Germinal center (tissue), 1 donor: Measurements from ENCODE around the gene HEMK1.

Experiments used
- DNase-seq: peaks from one replicate; pipeline ENCODE4 v3.0.0; 2012; ENCODE audit warnings: mixed read lengths, low spot score

The HEMK1 gene

DNA sequence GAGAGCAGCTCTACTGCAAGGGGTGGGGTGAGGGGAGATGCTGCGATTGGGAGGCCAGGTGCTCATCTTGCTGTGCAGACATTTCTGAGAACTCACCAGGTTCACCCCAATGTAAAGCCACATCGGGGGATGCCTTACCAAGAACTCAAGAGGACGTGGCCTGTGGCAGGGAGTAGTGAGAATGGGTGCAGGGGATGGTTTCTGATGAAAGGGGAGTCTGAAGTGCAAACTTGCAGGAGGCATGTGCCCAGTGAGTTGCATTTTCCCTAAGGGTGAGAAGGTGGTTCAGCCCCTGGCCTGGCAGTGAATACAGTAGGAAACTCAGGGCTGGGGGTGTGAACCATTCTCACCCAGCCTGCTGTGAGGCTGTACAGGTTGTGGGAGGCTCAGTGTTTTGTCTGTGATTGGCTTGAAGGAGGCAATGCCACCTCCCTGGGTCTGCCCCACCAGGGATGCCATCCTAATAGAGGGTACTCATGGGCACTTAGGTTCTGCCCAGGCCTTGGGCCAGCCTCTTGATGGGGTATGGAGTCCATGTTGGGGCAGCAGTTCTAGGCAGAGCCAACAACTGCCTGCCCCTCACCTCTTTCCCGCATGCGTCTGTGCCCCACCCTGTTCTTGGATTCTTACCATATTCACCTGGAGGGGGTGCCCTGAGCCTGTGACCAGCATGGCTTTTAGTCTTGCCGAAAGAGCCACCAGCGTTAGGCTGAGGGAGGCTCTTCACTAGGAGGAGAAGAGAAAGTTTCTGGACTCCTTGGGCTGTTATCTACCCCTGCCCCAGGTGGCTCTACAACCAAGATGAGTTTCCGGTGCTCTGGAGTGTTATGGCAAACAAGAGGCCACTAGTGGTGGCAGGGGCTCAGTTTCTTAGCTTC is 4.5 kb downstream of the HEMK1 start:
- DNase-seq = no peak

DNA sequence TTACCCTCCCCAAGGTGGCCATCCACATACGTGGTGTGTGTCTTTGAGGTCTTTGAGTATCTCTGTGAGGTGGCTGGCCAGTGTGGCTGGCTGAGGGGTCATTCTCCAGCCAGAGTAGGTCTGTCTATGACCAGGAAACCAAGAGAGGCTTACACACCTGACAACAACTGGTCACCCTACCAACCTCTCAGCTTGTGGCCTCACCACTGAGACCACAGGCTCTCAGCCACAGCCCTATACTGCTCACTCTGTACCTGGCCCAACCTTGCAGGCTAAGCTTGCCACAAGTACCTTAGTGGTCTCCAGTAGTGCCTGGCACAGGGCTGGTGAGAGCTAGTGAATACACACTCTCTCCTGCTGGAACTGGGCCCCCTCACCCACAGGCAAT is 5.1 kb downstream of the HEMK1 start:
- DNase-seq = no peak

DNA sequence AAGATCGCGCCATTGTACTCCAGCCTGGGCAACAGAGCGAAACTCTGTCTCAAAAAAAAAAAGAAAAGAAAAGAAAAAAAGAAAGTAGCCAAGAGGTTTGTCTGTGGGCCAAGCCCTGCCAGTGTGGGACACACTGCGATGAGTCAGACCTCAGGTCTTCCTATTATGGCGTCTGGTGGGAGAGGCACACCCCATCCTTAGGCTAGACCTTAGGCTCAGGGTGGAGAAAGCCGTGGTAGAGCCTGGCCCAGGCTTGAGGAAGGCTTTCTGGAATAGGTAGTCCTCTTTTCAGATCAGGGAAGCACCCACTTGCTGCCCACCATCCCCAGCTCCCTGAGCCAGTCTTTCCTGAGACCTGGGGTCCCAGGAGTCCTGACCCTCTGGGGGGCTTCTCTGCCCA is 6.0 kb downstream of the HEMK1 start:
- no peak for DNase-seq

DNA sequence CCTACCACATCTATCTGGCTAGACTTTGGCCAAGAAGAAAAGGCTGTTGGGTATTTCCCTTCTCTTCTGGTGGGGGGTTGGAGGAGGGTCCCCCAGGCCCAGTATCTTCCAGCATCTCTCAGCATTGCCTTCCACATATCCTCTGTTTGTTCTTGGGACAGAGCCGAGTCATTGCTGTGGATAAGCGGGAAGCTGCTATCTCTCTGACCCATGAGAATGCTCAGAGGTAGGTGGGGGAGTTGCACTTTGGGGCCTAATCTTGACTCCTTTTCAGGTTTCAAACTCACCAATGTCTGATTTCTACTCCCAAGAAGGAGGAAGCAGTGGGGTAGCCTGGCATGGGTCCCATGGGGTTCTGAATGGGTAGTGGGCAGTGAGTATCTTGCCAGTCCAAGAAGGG is 8.0 kb downstream of the HEMK1 start:
- DNase-seq = no peak

DNA sequence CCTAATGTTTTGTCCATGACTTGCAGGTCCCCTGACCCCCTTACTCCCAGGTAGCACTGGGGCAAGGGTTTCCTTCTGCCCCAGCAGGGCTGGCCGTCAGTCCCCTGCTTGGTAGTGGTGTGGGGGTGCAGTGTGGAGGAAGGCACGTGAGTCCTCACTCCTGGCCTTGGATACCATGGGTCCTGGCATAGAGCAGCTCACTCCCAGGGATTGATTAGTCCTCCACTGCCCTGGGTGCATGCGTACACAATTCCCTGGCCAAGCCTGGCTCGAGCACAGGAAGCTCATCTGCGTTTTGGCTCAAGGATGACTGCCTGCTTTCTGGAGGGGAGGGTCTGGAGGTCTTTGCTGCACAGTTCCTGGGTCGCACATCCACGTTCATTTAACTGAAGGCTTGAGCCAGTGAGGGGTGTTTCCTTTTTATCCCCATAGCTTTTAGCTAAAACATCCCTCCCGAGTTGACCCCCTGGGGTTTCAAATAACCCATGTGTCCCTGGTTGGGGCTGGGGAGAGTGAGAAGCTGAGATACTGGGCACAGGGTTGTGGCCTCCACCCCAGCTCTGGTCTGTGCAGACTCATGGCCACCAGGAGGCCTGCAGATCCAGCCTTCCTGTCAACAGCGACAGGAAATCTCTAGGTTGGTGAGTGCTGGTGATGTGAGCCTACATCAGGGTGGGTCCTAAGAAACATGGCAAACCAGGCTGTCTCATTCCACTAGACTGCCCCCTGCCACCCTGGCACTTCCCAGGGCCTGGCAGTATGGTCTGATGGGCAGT is 11.5 kb downstream of the HEMK1 start:
- no peak for DNase-seq

DNA sequence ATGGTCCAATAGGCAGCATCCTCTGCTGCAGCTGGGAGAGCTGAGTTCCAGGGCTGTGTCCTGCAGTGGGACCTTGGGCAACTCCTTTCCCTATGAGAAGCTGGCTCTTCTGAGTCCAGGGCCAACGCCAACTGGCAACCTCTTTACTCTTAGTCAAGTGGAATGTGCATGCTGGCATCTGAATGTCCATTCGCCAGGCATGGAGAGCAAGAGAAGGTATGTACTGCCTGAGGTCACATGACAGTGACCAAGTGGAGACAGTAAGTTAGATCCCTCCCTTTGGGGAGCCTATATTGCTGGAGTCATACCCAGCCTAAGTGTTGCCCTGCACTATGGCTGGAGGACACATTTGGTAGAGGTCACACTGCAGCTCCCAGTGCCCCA is 12.1 kb downstream of the HEMK1 start:
- DNase-seq = no peak

DNA sequence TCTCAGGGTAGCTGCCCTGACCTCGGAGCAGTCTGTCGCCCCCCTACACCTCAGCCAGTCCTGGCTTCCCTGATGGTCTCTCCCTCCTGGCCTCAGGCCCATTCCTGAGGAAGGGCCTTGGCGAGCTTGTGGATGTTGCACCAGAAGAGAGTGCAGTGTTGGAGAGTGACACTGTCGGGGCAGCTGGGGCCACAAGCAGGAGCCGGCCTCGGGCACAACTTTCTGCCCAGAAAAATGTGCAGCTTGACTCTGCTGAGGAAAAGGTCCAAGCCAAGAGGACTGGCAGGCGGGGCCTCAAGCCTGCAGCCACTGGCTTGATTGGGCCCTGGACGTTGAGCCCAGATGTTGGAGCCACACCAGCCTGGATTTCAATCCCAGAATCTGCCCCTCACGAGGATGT is 12.8 kb downstream of the HEMK1 start:
- no peak for DNase-seq

DNA sequence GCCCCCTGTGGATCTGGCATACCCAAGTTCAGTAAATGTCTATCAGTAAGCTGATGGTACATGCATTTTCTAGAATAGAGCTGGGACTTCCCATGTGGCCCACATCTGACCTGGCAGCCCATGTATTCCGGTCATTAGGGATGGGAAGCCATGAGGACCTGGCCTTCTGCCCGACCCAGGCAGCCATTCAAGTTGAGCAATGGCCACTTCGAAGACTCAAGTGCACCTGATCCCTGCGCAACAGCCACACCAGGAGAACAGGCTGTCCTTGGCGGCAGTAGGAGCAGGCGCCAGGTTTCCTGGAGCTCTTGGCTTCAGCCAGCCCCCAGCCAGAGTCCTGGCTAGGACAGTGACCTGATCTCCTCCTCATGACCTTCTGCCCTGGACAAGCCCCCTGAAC is 14.6 kb downstream of the HEMK1 start:
- DNase-seq = no peak

DNA sequence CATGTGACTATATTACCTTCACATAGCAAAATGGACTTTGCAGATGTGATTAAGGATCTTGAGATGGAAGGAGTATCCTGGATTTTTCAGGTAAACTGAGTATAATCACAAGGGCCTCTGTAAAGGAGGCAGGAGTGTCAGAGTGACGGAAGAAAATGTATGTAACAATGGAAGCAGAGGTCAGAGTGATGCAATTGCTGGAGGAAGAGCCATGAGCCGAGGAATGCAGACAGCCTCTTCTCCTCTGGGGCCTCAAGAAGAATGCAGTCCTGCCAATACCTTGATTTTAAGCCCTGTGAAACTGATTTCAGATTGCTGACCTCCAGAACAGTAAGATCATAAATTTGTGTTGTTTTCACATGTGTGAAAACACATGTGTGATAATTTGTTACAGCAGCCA is 15.1 kb downstream of the HEMK1 start:
- DNase-seq = no peak

DNA sequence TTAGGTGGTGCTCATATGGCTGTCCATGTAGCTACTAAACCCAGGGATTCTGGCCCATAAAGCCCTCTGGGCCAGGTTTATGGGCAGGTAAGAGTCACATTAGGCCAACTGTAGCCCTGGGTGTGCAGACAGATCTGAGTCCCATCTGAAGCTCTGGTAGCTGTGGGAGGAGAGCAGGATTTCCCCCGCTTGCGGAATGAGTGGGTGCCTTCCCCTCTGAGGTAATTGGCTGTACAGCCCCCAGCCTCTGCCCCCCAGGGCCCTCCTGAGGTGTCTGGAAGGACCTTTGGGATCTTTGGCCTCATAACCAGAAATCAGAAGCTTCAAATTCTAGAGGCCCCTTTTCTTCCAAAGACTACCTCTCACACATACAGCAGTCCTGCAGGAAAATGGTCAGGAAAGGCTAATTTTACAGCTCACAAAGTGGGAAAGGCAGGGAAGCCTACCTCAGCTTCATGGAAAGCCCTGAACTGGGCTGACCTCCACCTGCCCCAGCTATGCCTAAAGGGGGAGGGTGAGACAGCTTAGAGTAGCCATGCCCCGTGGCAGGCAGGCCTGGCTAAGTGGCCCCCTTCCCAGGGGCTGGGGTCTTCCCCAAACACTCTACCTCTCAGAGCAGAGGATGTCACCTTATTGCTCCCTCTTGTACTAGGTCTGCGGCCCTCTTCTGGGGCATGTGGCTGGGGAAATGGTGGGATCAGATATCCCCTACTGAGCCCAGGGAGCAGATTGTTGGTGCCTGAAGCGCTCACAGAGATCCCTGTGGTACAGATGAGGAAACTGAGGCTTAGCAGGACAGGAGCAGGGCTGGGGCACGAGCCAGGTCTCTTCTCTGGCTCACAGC is 16.8 kb downstream of the HEMK1 start:
- no peak for DNase-seq

DNA sequence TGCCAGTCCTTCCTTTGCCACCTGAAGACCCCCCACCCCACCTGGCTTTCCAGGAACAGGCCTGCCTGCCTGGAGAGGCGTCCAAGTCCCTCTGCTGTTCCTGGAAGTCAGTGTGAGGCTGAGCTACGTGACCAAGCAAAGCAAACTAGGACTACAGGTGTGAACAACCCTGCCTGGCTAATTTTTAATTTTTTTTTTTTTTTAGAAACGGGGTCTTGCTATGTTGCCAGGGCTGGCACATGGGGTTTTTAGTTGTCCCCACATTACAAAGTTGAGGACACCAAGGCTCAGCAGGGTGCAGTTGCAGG is 17.4 kb downstream of the HEMK1 start:
- no peak for DNase-seq

DNA sequence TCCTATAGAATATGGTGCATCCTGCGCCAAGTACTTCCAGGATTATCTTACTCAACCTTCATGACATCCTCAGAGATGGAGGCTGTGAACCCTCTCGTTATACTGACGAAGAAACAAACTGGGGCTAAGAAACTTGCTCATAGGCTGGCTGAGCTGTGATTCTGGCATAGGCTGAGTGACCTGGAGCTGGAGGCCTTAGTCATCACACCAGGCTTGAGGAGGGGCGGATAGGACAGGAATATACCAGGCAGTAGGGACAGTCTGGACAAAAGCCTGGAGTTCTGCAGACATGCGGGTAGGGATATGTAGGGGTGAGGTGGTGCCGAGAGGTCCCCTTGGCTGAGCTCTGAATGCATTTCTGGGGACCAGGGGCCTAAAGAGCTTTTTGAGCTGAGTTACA is 18.1 kb downstream of the HEMK1 start:
- no peak for DNase-seq

DNA sequence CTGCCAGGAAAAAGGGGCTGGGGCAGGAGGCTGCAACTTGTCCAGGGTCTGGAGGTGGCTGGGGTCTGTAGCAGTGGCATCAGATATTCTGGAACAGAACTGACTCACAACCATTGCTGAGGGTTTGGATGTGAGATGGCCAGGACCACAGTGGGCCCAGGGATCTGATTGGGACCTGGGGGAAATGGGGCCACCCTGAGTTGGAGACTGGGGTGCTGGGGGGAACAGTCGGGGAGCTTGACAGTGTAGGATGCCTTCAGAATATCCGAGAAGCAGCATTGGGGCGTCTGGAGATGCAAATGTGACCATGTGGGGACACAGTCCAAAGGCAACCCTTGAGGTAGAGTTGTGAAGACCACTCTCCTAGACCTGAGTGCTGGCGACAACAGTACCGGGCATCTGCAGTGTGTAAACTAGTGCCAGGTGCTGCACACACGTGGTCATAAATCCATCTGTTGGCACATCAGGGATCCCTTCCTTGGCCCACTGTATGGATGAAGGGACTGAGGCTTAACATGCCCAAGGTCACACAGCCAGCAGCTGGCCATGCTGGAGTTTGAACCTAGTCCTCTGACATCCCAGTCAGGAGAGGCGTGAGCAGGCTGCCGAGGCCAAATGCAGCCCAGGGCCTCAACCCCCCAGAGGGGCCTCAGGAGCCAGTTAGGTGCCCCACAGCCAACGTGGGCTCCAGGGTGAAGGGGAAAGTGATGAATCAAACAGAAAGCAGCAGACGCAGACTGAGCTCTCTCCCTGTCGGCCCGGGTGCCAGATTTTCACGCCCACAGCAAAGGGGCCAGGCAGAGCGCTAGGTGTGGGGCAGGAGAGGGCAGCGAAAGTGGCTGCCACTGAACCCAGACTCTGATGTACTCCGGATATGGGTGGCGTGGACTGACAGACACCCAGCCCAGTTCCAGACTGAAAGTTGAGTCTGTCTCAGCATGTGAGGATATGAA is 18.8 kb downstream of the HEMK1 start:
- DNase-seq = no peak

DNA sequence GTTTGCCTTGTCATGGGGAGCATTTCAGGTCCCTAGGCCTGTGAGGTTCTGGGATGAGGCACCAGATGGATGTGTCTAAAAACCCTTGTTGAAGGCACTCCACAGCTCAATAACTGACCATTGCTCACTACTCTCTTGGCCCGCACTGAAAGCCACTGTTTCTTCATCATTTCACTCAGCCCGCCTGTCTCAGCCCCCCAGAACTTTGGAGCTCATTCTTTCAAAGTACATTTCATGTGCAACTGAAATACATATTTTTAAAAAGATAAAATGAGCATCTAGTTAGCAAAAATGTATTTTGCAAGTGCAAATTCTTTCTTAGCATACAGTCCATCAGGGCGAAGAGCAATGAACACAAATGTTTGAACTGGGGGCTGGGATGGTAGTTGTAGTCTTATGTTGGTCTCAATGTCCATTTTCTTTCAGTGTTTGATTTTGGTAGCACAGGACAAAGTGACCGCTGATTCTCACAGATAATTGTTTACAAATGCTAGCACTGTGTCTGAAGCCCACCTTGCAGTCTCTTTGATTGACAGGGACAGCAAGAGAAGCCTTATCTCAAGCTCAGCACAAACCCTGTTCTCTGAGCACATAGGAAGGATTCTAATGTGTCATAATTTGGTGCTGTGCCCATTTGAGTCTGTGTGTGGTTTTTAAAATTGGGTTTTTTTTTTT is 19.6 kb downstream of the HEMK1 start:
- no peak for DNase-seq

DNA sequence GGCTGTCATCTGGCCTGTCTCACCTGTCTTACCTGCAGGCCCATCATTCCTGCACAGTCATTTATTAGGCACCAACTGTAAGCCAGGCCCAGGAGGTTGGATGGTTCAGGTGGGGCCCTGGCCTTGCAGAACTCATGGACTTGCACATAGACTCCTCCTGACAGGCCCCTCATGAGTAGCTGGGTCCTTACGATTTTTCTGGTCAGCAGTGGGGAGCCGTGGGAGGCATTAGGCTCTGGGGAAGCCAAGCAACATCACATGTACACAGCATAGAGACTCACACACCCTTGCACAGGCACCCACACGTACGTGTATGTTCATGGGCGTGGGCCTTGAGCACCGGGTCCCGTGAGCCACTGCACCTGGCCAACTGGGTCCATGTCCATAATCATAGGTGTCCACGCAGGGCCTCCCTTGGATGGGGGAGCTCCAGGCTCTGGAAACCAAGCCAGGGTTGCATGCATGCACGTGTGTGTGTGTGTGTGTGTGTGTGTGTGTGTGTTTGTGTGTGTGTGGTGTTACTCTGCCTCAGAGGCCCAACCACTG is 21.9 kb downstream of the HEMK1 start:
- no peak for DNase-seq

DNA sequence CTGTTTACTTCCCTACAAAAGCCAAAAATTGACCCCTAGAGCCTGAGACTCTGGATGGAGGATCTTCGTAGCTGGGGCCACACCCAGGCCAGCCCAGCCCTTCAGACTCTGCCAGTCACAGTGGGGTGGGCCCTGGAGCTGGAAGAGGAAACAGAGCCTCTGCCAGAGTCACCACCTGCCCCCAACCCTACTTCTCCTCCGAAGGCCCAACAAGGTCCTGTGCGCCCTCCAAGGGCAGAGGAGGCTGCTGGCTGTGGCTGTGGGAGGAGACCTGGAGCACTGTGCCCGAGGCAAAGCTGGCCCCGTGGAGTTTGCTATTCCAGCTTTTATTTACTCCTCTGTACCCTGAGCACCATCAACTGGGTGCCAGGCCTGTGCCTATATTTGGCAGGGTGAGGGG is 23.2 kb downstream of the HEMK1 start:
- no peak for DNase-seq

DNA sequence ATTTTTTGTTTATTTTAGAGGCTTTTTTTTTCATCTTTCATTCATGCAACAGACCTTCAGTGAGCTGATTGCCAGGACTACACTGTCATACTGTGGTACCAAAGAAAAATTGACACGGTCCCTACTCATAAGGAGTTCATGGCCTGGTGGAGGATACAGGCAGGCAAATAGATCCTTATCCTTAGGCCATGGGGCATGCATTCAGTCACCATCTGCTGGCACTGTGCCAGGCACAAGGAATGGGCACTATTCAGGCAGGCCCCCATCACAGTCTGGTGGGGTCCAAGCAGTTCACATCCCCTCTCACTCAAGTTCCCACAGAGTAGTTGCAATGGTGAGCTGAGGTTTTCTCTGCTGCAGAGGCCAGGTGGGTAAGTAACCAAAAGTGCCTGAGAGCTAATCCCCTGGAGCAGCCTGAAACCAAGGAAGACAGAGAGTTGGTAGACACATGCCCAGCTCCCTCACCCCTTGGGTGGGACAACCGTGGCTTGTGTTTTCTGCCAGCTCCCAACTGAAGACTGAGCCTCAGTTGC is 25.0 kb downstream of the HEMK1 start:
- DNase-seq = no peak

DNA sequence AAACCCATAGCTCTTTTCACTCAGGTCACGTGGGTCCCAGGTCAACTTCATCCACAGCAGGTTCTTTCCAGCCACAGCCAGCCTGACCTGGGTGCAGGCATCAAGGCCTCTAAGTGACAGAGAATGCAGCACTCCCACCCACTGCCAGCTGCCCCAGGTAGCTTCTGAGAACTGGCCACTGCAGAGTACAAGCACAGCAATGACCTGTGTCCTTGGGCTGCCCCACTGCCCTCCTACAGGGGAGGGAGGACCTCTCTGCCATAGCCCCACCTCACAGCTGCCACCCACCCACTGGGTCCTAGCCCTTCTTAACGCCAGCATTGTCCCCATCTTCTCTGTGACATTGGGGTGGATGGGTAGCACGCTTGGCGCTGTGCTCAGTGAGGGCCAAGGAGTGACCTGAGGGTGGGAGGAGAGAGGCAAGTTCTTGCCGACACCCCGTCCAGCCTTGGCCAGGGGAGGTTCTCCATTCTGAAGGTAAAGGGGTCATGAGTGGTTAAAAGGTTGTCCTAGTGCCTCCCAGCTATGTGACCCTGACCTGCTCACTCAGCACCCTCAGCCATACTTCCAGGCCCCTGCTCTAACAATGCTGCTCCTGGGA is 29.9 kb downstream of the HEMK1 start:
- DNase-seq = no peak

DNA sequence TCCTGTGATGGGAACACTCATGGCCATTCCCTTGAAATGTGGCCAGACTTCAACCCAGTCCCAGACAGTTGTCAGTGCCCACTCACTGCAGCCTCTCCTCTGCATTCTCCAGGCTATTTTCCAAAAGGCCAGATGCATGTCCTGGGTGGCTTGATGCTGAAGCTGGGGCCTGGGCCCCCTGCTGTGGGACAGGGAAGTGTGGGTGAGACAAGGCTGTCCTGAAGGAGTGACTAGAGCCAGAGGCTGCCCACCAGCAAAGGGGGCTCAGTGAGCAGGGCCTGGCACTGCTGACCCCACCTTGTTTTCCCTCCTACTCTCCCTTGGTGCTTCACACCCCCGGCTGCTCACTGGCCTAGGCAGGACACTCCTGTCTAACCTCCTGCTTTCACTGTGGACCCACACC is 30.4 kb downstream of the HEMK1 start:
- DNase-seq = no peak

DNA sequence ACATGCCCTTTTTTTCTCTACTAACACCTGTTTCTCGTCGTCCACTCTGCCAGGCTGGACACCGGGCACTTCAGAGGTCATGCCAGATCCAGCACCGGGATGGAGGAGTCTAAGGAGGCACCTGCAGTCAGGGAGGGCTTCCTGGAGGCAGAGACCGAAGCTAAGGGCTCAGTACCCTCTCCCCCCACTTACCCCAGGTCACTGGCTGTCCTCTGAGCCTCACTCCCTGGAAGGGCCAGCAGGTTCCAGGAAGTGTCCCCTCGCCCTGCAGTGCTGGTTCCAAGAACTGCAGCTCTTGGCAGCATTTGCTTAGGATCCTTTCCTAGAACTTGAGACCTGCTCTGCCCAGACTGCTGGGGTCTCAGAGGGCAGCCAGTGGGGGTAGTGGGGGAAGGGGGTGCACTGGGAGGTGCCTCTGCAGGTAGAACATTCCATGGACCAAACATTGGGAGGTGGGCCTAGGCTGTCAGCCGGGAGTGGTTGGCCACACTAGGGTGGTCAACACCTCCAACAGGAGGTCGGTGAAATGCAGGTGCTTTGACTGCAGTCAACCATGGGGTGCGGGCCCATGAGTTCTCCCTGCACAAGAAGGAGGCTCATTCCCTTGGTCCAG is 30.9 kb downstream of the HEMK1 start:
- DNase-seq = no peak
